ENCODE data around the gene RRP7A.
"Not testable (repeated sequence)": the region's sequence is repeated elsewhere in the genome, so short reads cannot be mapped to it uniquely, and the experiment has no call there.

RRP7A gene

DNA sequence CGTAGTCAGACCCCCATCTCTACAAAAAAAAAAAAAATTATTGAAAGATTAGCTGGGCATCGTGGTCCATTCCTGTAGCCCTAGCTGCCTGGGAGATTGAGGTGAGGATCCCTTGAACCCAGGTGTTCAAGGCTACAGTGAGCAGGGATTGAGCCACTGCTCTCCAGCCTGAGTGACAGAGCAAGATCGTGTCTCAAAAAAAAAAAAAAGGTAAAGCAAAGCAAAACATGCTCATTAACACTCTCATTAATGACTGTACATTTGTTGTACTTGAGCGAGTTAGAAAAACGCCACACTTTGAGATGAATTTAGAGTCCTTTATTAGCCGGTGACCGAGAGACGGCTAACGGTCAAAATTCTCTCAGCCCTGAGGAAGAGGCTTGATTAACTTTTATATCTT, 28.0 kb upstream of the RRP7A start:
- H3K27ac ChIP-seq = no peak overlapping the region
- TF ChIP-seq, protein P1, sequence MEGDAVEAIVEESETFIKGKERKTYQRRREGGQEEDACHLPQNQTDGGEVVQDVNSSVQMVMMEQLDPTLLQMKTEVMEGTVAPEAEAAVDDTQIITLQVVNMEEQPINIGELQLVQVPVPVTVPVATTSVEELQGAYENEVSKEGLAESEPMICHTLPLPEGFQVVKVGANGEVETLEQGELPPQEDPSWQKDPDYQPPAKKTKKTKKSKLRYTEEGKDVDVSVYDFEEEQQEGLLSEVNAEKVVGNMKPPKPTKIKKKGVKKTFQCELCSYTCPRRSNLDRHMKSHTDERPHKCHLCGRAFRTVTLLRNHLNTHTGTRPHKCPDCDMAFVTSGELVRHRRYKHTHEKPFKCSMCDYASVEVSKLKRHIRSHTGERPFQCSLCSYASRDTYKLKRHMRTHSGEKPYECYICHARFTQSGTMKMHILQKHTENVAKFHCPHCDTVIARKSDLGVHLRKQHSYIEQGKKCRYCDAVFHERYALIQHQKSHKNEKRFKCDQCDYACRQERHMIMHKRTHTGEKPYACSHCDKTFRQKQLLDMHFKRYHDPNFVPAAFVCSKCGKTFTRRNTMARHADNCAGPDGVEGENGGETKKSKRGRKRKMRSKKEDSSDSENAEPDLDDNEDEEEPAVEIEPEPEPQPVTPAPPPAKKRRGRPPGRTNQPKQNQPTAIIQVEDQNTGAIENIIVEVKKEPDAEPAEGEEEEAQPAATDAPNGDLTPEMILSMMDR (IDR thresholded peaks at IDR 0.05) = no peak
- TF ChIP-seq ZFX (IDR thresholded peaks at IDR 0.05; ENCODE audit: borderline replicate concordance) = no peak

DNA sequence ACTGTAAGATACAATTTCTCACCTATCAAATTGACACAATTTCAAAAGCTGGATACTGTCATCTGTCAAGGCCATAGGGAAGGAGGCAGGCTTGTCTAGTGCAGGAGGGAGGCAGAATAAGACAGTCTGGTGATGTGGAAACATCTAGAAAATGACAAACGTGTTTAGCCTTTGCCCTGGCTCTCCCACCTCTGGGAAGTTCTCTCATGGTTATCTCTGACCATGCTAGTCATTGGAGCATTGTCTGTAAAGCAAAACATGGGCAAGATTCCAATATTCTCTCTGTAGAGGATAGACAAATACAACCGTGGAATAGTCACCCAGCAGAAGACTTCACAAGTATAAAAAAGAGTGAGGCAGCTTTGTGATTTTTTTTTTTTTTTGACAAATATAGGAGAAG, 25.1 kb upstream of the RRP7A start:
- TF ChIP-seq, protein P1 (IDR thresholded peaks at IDR 0.05) = no peak
- TF ChIP-seq ZFX (IDR thresholded peaks at IDR 0.05; ENCODE audit: borderline replicate concordance) = no peak
- no peak overlapping the region for H3K27ac ChIP-seq

DNA sequence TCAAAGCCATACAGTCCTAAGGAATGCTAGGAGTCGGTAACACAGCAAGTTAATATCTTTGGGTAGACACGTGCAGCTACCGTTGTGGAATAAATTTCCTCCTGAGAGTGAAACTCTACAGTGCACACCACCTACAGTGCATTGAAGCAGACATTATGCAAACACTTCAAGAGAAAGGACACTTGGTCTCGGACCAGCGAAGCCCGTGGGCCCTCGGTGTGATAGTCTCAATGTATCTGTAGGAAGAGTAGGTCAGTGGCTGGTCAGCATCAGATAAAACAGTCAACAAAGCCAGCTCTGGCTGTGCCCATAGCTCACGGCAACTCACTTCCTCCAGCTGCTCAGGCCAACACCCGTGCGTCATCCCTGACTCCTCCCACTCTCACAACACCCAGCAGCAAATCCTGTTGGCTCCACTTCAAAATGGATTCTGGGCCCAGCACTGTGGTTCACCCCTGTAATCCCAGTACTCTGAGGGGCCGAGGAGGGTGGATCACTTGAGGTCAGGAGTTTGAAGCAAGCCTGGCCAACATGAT, 19.7 kb upstream of the RRP7A start:
- H3K27ac ChIP-seq = peak overlapping the region; percentile 89

DNA sequence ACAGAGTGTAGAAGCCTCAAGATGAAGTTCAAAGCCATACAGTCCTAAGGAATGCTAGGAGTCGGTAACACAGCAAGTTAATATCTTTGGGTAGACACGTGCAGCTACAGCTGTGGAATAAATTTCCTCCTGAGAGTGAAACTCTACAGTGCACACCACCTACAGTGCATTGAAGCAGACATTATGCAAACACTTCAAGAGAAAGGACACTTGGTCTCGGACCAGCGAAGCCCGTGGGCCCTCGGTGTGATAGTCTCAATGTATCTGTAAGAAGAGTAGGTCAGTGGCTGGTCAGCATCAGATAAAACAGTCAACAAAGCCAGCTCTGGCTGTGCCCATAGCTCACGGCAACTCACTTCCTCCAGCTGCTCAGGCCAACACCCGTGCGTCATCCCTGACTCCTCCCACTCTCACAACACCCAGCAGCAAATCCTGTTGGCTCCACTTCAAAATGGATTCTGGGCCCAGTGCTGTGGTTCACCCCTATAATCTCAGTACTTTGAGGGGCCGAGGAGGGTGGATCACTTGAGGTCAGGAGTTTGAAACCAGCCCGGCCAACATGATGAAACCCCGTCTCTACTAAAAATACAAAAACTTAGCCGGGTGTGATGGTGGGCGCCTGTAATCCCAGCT, 17.7 kb upstream of the RRP7A start:
- peak overlapping the region; percentile 89 for H3K27ac ChIP-seq

DNA sequence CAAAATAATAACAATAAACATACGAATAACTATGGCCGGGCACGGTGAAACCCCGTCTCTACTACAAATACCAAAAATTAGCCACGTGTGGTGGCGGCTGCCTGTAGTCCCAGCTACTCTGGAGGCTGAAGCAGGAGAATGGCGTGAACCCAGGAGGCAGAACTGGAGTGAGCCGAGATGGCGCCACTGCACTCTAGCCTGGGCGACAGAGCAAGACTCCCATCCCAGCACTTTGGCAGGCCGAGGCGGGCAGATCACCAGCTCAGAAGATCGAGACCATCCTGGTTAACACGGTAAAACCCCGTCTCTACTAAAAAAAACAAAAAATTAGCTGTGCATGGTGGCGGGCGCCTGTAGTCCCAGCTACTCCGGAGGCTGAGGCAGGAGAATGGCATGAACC, 17.0 kb upstream of the RRP7A start:
- H3K27ac ChIP-seq = peak overlapping the region; percentile 89

DNA sequence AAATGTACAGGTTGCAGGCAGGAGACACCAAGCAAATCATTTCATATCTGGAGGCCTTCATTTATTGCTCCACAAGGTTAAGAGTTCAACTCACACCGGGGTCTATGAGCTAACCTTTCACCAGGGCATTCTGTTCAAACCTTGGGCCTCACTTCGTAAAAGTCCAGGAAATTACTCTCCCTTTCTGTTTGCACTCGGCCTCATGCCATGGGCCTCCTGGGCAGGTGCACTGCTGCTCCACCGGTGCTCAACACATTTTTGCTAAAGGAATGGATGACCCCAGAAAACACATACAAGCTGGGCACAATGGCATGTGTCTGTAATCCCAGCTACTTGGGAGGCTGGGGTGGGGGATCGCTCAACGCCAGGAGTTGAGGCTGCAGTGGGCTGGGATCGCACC, 16.6 kb upstream of the RRP7A start:
- no peak for TF ChIP-seq ZFX (IDR thresholded peaks at IDR 0.05; ENCODE audit: borderline replicate concordance)
- TF ChIP-seq, protein P1 (IDR thresholded peaks at IDR 0.05) = no peak
- peak overlapping the region; percentile 89 for H3K27ac ChIP-seq

DNA sequence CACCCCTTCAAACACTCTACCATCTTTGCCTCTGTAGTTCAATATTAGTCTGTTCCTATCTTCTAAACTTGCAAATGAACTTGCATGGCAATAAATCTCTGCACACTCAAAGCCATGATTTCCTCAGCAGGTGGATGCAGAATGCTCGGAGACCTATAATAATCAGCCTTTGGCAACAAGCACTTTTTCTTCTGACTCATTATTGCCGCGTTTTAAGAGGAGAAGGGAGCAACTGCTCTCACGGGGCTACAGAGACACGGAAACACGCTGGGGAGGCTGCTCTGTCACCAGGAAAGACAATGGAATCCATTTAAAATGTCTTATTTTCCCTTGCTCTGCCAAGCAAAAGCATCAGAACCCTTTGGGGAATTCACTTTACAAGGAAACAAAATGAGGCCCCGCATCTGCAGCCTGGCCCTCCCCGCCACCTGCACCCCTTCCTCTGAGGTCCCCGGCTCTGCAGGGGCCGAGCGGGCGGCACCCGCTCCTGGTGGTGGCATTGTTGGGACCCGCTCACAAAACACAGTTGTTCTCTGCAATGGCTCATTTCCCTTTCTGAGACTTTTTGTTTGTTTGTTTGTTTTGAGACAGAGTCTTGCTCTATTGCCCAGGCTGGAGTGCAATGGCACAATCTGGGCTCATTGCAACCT, 15.6 kb upstream of the RRP7A start:
- not testable (repeated sequence) for H3K27ac ChIP-seq

DNA sequence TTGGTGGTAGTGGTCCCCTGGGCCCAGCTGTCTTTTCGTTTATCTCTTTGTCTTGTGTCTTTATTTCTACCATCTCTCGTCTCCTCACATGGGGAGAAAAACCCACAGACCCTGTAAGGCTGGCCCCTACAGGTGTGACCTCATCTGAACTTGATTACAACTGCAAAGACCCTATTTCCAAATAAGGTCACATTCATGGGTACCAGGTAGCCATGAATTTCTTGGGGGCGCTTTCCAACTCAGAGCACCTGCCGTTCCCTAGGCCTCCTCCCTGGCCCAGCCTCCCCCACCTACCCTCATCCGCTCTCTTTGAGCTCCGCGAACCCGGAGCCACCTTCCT, 14.0 kb upstream of the RRP7A start:
- TF ChIP-seq, protein P1 (IDR thresholded peaks at IDR 0.05) = no peak
- TF ChIP-seq ZFX (IDR thresholded peaks at IDR 0.05; ENCODE audit: borderline replicate concordance) = no peak
- no peak overlapping the region for H3K27ac ChIP-seq

DNA sequence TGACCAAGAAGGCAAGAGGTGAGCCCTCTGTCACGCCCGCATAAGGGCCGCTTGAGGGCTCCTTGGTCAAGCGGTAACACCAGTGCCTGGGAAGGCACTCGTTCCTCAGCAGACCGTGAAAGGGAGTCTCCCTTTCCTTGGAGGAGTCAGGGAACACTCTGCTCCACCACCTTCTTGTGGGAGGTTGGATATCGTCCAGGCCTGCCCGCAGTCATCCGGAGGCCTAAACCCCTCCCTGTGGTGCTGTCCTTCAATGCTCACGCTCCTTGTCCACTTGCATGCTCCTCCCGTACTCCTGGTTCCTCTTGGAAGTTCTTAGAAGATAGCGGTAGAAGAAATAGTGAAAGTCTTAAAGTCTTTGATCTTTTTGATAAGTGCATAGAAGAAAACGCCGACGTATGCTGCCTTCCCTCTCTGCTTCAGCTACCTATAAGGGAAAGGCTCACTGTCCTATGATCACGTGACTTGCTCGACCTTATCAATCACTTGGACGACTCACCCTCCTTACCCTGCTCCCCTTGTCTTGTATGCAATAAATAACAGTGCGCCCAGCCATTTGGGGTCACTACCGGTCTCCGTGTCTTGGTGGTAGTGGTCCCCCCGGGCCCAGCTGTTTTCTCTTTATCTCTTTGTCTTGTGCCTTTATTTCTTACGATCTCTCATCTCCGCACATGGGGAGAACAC, 11.9 kb upstream of the RRP7A start:
- H3K27ac ChIP-seq = not testable (repeated sequence)

DNA sequence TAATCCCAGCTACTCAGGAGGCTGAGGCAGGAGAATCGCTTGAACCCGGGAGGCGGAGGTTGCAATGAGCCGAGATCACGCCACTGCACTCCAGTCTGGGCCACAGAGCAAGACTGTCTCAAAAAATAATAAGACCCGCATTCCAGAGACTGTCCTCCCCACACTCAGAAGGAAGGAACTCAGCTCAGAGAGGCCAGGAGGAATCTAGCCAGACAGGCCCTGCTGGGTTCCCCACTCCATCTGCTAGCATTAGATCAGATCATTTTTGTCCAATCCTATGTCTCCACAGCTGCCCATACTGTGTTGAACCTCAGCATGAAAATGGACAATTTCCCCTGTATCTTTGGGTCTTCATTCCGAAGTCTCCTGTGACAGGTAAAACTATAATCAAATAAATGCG, 9.8 kb upstream of the RRP7A start:
- not testable (repeated sequence) for H3K27ac ChIP-seq

Data from 22Rv1 (cell line).